H1 (cell line): ENCODE measurements around the gene VIPR1.

ENCODE experiments used
- ASH2L ChIP-seq: fragments of 200-600, 300-600 bp; sonication (generic); IDR thresholded peaks from one replicate; pipeline ENCODE4 v1.7.1; 2017; ENCODE audit warnings: low read length
- CEBPB ChIP-seq: IDR thresholded peaks from 2 replicates; pipeline ENCODE4 v1.6.1; 2012; ENCODE audit warnings: low read depth, low read length
- EP300 ChIP-seq, 2 experiments: IDR thresholded peaks; 1 replicate in 1 of 2; 2 replicates in 1 of 2; pipeline ENCODE4 v1.6.1; 2011 to 2012; ENCODE audit warnings: low read depth in 2 of 2, low read length in 2 of 2, mild to moderate bottlenecking in 2 of 2, borderline replicate concordance in 1 of 2, inconsistent platforms in 1 of 2, moderate library complexity in 1 of 2
- EZH2 ChIP-seq: fragments of 200-600 bp; sonication (generic); IDR thresholded peaks from 2 replicates; pipeline ENCODE4 v1.7.1; 2012; ENCODE audit warnings: low read depth, mild to moderate bottlenecking, moderate library complexity, low read length, inconsistent platforms; ENCODE audit not compliant: severe bottlenecking
- JUND ChIP-seq: IDR thresholded peaks from 2 replicates; pipeline ENCODE4 v1.6.1; 2011; ENCODE audit warnings: mild to moderate bottlenecking, improper control_type of control experiment, low read length
- NRF1 ChIP-seq: IDR thresholded peaks from 2 replicates; pipeline ENCODE4 v1.6.1; 2011; ENCODE audit warnings: mild to moderate bottlenecking, low read depth, low read length, improper control_type of control experiment
- POLR2A ChIP-seq, 2 experiments: IDR thresholded peaks; 1 replicate in 1 of 2; 2 replicates in 1 of 2; pipeline ENCODE4 v1.6.1; 2011; ENCODE audit warnings: low read depth in 2 of 2, low read length in 2 of 2, mild to moderate bottlenecking in 2 of 2; ENCODE audit errors: control extremely low read depth in 1 of 2
- RBBP5 ChIP-seq: IDR thresholded peaks from 2 replicates; pipeline ENCODE4 v1.7.1; 2012; ENCODE audit warnings: low read depth, mild to moderate bottlenecking, inconsistent platforms, low read length, moderate library complexity, borderline replicate concordance
- TAF1 ChIP-seq: IDR thresholded peaks from 2 replicates; pipeline ENCODE4 v1.6.1; 2011; ENCODE audit warnings: mild to moderate bottlenecking, low read depth, low read length
- TAF7 ChIP-seq: optimal IDR thresholded peaks from 2 replicates; pipeline ENCODE3; 2011; ENCODE audit warnings: low read depth, mild to moderate bottlenecking, inconsistent platforms, low read length, moderate library complexity, borderline replicate concordance
- TBP ChIP-seq: IDR thresholded peaks from 2 replicates; pipeline ENCODE4 v1.6.1; 2011; ENCODE audit warnings: low read depth, low read length, improper control_type of control experiment
- TF ChIP-seq, protein P1 (sequence below), 3 experiments: IDR thresholded peaks; 1 replicate in 2 of 3; 2 replicates in 1 of 3; pipeline versions ENCODE4 v1.5.1 to v1.6.1; 2011; ENCODE audit warnings: low read length in 3 of 3, mild to moderate bottlenecking in 3 of 3, inconsistent platforms in 2 of 3, low read depth in 1 of 3, moderate library complexity in 1 of 3; ENCODE audit not compliant: insufficient read depth in 1 of 3; ENCODE audit errors: control extremely low read depth in 1 of 3
- TF ChIP-seq, protein P2 (sequence below): IDR thresholded peaks from 2 replicates; pipeline ENCODE4 v1.6.1; 2012; ENCODE audit warnings: low read length, inconsistent platforms

DNA sequence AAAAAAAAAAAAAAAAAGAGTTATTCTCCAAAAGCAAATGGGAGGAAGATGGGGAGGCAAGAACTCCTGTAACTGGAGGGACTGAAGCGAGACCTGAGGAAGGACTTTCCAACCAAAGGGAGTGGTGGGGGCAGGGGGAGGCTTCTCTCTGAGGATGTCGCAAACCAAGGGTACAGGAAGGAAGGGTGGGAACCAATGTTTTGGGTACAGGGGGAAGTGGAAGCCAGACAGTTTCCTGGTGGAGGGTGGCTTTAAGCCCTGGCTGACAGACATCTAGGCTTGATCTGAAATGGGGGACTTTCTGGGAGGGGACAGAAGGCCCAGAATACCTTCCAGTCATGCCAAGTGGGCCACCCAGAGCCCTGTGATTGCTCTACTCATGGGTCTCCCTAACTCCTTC lies 27.0 kb downstream of the VIPR1 start:
- TF ChIP-seq, protein P1, sequence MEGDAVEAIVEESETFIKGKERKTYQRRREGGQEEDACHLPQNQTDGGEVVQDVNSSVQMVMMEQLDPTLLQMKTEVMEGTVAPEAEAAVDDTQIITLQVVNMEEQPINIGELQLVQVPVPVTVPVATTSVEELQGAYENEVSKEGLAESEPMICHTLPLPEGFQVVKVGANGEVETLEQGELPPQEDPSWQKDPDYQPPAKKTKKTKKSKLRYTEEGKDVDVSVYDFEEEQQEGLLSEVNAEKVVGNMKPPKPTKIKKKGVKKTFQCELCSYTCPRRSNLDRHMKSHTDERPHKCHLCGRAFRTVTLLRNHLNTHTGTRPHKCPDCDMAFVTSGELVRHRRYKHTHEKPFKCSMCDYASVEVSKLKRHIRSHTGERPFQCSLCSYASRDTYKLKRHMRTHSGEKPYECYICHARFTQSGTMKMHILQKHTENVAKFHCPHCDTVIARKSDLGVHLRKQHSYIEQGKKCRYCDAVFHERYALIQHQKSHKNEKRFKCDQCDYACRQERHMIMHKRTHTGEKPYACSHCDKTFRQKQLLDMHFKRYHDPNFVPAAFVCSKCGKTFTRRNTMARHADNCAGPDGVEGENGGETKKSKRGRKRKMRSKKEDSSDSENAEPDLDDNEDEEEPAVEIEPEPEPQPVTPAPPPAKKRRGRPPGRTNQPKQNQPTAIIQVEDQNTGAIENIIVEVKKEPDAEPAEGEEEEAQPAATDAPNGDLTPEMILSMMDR (IDR thresholded peaks at IDR 0.05; ENCODE audit: control extremely low read depth in 1 of 3, insufficient read depth in 1 of 3, low read depth in 1 of 3, low read length in 3 of 3) = no peak
- TF ChIP-seq RBBP5 = no peak
- no peak for TF ChIP-seq TAF1
- TF ChIP-seq, protein P2, sequence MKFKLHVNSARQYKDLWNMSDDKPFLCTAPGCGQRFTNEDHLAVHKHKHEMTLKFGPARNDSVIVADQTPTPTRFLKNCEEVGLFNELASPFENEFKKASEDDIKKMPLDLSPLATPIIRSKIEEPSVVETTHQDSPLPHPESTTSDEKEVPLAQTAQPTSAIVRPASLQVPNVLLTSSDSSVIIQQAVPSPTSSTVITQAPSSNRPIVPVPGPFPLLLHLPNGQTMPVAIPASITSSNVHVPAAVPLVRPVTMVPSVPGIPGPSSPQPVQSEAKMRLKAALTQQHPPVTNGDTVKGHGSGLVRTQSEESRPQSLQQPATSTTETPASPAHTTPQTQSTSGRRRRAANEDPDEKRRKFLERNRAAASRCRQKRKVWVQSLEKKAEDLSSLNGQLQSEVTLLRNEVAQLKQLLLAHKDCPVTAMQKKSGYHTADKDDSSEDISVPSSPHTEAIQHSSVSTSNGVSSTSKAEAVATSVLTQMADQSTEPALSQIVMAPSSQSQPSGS = no peak
- TF ChIP-seq EZH2 = no peak
- no peak for TF ChIP-seq JUND
- TF ChIP-seq EP300 (IDR thresholded peaks at IDR 0.05; ENCODE audit: borderline replicate concordance in 1 of 2, low read depth in 2 of 2, low read length in 2 of 2) = no peak
- no peak for TF ChIP-seq POLR2A (IDR thresholded peaks at IDR 0.05; ENCODE audit: control extremely low read depth in 1 of 2, low read depth in 2 of 2, low read length in 2 of 2)
- TF ChIP-seq CEBPB = no peak
- no peak for TF ChIP-seq ASH2L
- no peak for TF ChIP-seq TBP
- TF ChIP-seq TAF7 = no peak
- TF ChIP-seq NRF1 = no peak
